Activated T-helper 17 cell treated with anti-CD3 and anti-CD28 coated beads, Interleukin-2, amount 50 U/mL, for 72 hours (primary cell): ENCODE measurements around the gene ZNF341. TPM values are rescaled to one million over a fixed set of nuclear protein-coding genes. Genes with fewer than 3 reads are reported as not detected.
"Not testable (repeated sequence)": the region's sequence is repeated elsewhere in the genome, so short reads cannot be mapped to it uniquely, and the experiment has no call there.

Source experiments
- ATAC-seq: fragments of 150-1000 bp; cut with Tn5 transposase; replicated peaks from 2 replicates; pipeline ENCODE4 v1.10.0; 2021; ENCODE audit warnings: mild to moderate bottlenecking, moderate library complexity
- H3K27ac Mint-ChIP-seq: one replicate; pipeline ENCODE4 v1.8.0; 2022; ENCODE audit warnings: mixed read lengths
- H3K27me3 Mint-ChIP-seq: one replicate; pipeline ENCODE4 v1.8.0; 2022; ENCODE audit warnings: mixed read lengths
- H3K36me3 Mint-ChIP-seq: one replicate; pipeline ENCODE4 v1.8.0; 2022; ENCODE audit warnings: low read depth, mild to moderate bottlenecking, mixed read lengths
- H3K4me1 Mint-ChIP-seq: one replicate; pipeline ENCODE4 v1.8.0; 2022; ENCODE audit warnings: mixed read lengths
- H3K4me3 Mint-ChIP-seq: one replicate; pipeline ENCODE4 v1.8.0; 2022; ENCODE audit warnings: mild to moderate bottlenecking, mixed read lengths
- H3K9me3 Mint-ChIP-seq: one replicate; pipeline ENCODE4 v1.8.0; 2022; ENCODE audit warnings: mixed read lengths
- total RNA-seq, 2 donors: library from RNA; stranded (reverse); gene quantifications; one replicate each; pipeline ENCODE4 v1.2.3, GENCODE V29; 2022

Gene ZNF341
- total RNA-seq, 2 donors from 2014 or later: 6.4 to 9.0 TPM

DNA sequence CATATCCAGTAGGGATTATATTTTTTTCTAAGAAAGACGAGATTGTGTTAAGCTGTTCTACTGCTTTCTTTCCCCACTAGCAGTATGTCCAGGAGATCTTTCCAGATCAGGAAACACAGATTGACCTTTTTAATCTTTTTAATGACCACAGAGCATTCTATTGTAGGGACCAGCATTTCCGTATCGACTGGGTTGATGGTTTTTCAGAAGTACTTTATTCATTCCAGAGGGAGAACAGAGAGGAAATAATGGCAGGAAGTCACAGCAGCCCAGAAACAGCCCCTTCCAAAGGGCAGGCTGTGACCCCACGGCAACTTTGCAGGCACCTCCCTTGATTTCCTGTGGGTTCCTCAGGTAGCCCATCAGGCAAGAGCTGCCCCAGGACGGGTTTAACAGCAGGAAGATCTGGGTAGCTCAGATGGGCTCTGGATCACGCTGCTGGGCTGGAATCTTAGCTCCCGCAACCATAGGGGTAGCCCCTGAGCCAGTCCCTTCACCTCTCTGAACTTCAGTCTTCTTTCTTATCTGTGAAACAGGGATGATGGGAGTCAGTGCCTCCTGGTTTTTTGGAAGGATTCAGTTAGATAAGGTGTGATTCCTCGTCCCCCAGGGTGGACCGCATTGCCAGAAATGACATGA is 55.6 kb downstream of the ZNF341 start:
- Mint-ChIP-seq H3K4me3 (no peak overlapping the region), H3K36me3 (peaks cover 5% of the 10 kb centered on the region), H3K4me1 (no peaks in the 10 kb centered on the region), H3K27ac (no peak overlapping the region), H3K27me3 (no peaks in the 10 kb centered on the region), H3K9me3 (no peaks in the 10 kb centered on the region)
- ATAC-seq: no peak

DNA sequence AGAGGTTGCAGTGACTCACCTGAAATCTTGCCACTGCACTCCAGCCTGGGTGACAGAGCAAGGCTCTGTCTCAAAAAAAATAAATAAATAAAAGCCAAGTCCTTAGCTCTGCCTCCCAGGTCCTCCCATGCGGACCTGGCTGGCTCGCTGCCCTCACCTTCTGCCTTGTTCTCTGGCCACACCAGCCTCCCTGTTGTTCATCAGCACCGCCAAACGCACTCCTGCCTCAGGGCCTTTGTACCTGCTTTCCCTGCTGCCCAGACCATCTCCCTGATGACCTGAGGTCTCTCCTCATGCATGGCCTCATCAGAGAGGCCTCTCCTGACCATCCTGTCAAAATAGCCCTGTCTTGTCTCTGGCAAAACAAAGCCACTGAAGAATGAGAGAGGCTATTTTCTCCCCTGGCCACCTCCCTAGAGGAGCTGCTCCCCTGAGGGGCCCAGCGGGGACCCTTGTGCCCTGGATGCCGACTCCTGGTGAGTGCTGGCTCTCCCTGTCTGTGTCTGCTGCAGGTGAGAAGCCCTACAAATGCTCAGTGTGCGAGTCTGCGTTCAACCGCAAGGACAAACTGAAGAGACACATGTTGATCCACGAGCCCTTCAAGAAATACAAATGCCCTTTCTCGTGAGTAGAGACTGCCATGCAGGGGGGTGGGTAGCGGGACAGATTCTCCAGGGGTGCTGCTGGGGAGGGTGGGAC is 56.7 kb downstream of the ZNF341 start:
- no peaks in the 10 kb centered on the region for H3K27me3 Mint-ChIP-seq
- no peaks in the 10 kb centered on the region for H3K9me3 Mint-ChIP-seq
- H3K36me3 Mint-ChIP-seq: no peaks in the 10 kb centered on the region
- peaks cover 6% of the 10 kb centered on the region for H3K4me1 Mint-ChIP-seq
- no peak overlapping the region for H3K27ac Mint-ChIP-seq
- H3K4me3 Mint-ChIP-seq: no peak overlapping the region
- ATAC-seq: no peak

GRCh38 chr20:33789109-33789857 is 57.5 kb downstream of the ZNF341 start:
- no peaks in the 10 kb centered on the region for H3K27me3 Mint-ChIP-seq

GRCh38 chr20:33789858-33790182 is 58.0 kb downstream of the ZNF341 start:
- ATAC-seq: no peak
- Mint-ChIP-seq H3K4me3 (no peak overlapping the region), H3K27ac (no peak overlapping the region), H3K4me1 (peaks cover 7% of the 10 kb centered on the region), H3K27me3 (no peaks in the 10 kb centered on the region), H3K36me3 (no peaks in the 10 kb centered on the region), H3K9me3 (no peaks in the 10 kb centered on the region)

More at GRCh38 chr20:33789109-33789857, 57.5 kb downstream of the ZNF341 start:
- Mint-ChIP-seq H3K4me3 (no peak overlapping the region), H3K27ac (no peak overlapping the region), H3K36me3 (no peaks in the 10 kb centered on the region), H3K4me1 (peaks cover 7% of the 10 kb centered on the region), H3K9me3 (no peaks in the 10 kb centered on the region)
- ATAC-seq: no peak

GRCh38 chr20:33790566-33790965 is 58.8 kb downstream of the ZNF341 start:
- H3K27me3 Mint-ChIP-seq: no peaks in the 10 kb centered on the region
- H3K36me3 Mint-ChIP-seq: no peaks in the 10 kb centered on the region
- H3K4me1 Mint-ChIP-seq: peaks cover 7% of the 10 kb centered on the region
- H3K9me3 Mint-ChIP-seq: no peaks in the 10 kb centered on the region
- no peak overlapping the region for H3K27ac Mint-ChIP-seq
- no peak for ATAC-seq
- no peak overlapping the region for H3K4me3 Mint-ChIP-seq

GRCh38 chr20:33791021-33791420 is 59.2 kb downstream of the ZNF341 start:
- H3K4me1 Mint-ChIP-seq: peaks cover 7% of the 10 kb centered on the region
- no peak for ATAC-seq
- no peak overlapping the region for H3K4me3 Mint-ChIP-seq
- H3K27me3 Mint-ChIP-seq: no peaks in the 10 kb centered on the region
- H3K9me3 Mint-ChIP-seq: no peaks in the 10 kb centered on the region
- no peak overlapping the region for H3K27ac Mint-ChIP-seq
- no peaks in the 10 kb centered on the region for H3K36me3 Mint-ChIP-seq

DNA sequence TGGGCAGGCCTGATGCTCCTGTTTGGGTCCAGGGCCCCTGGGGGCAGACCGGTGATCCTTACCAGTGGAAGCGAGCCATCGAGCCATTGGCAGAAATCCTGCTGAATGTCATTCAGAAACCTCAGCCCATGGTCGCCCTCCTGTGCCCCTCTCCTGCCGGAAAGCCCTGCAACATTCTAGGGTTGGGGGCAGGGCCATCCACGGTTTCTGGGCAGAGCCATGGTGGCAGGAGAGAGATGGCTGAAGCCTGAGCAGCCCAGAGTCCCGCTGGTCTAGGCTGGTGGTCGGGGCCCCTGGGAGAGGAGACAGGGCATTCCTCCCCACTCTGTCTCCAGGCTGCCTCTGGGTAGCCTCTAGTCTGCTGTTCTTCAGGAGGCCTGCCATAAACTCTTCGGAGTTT is 59.7 kb downstream of the ZNF341 start:
- H3K27me3 Mint-ChIP-seq: no peaks in the 10 kb centered on the region
- no peak overlapping the region for H3K27ac Mint-ChIP-seq
- H3K4me1 Mint-ChIP-seq: peaks cover 7% of the 10 kb centered on the region
- H3K9me3 Mint-ChIP-seq: no peaks in the 10 kb centered on the region
- H3K36me3 Mint-ChIP-seq: no peaks in the 10 kb centered on the region
- ATAC-seq: no peak
- no peak overlapping the region for H3K4me3 Mint-ChIP-seq

- no peaks in the 10 kb centered on the region for H3K36me3 Mint-ChIP-seq
- peak; percentile 67 for ATAC-seq
- H3K27me3 Mint-ChIP-seq: no peaks in the 10 kb centered on the region
- no peak overlapping the region for H3K27ac Mint-ChIP-seq
- no peak overlapping the region for H3K4me3 Mint-ChIP-seq
- H3K4me1 Mint-ChIP-seq: peaks cover 7% of the 10 kb centered on the region
- no peaks in the 10 kb centered on the region for H3K9me3 Mint-ChIP-seq
These were observed 60.3 kb downstream of the ZNF341 start for GRCh38 chr20:33791959-33792597.

- H3K4me3 Mint-ChIP-seq, H3K27me3 Mint-ChIP-seq, ATAC-seq, H3K4me1 Mint-ChIP-seq, H3K36me3 Mint-ChIP-seq, H3K9me3 Mint-ChIP-seq: not testable (repeated sequence)
- peak overlapping the region; percentile 81 for H3K27ac Mint-ChIP-seq
These were observed 60.8 kb downstream of the ZNF341 start for GRCh38 chr20:33792598-33792989.

- H3K36me3 Mint-ChIP-seq: no peaks in the 10 kb centered on the region
- no peak for ATAC-seq
These were observed 61.5 kb downstream of the ZNF341 start for GRCh38 chr20:33793011-33793931.

GRCh38 chr20:33796263-33796906 is 64.6 kb downstream of the ZNF341 start:
- H3K4me1 Mint-ChIP-seq: peaks cover 7% of the 10 kb centered on the region
- no peaks in the 10 kb centered on the region for H3K36me3 Mint-ChIP-seq
- no peak for ATAC-seq
- H3K27me3 Mint-ChIP-seq: no peaks in the 10 kb centered on the region
- H3K27ac Mint-ChIP-seq: no peak overlapping the region
- no peak overlapping the region for H3K4me3 Mint-ChIP-seq
- H3K9me3 Mint-ChIP-seq: no peaks in the 10 kb centered on the region

More at GRCh38 chr20:33793011-33793931, 61.5 kb downstream of the ZNF341 start:
- H3K4me1 Mint-ChIP-seq: peaks cover 7% of the 10 kb centered on the region
- H3K27ac Mint-ChIP-seq: peak overlapping the region; percentile 81
- no peak overlapping the region for H3K4me3 Mint-ChIP-seq
- no peaks in the 10 kb centered on the region for H3K9me3 Mint-ChIP-seq
- no peaks in the 10 kb centered on the region for H3K27me3 Mint-ChIP-seq

DNA sequence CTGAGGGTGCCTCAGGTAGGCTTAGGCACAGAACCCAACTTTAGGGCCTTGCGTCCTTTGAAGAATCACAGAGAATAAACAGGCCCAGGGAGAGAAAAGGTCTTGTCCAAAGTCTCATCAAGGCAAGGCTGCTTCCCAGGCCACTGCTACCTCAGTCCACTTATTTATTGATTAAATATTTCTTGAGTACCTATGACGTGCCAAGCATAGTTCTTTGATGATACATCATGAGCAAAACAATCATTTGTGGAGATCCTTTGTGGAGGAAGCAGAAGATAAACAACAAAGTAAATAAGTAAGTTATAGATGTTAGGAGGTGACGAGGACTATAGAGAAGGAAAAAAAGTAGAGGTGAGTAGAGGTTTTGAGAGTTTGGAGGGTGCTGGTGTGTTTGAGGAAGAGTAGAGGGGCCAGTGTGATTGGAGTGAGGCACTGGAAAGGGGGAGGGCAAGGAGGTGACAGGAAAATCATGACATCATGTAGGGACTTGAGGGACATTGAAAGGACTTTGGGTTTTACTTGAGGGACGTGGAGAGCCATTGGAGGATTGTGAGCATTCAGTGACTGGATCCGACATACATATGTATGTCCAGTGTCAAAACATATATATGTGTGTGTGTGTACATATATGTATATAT is 65.2 kb downstream of the ZNF341 start:
- ATAC-seq: no peak
- Mint-ChIP-seq H3K27ac (no peak overlapping the region), H3K4me1 (peaks cover 7% of the 10 kb centered on the region), H3K36me3 (no peaks in the 10 kb centered on the region), H3K27me3 (no peaks in the 10 kb centered on the region), H3K4me3 (no peak overlapping the region), H3K9me3 (no peaks in the 10 kb centered on the region)

GRCh38 chr20:33798444-33798843 is 66.6 kb downstream of the ZNF341 start:
- Mint-ChIP-seq H3K9me3 (no peaks in the 10 kb centered on the region), H3K4me1 (peaks cover 1% of the 10 kb centered on the region), H3K27me3 (no peaks in the 10 kb centered on the region), H3K4me3 (no peak overlapping the region), H3K36me3 (no peaks in the 10 kb centered on the region), H3K27ac (no peak overlapping the region)
- no peak for ATAC-seq
